CD4-positive, alpha-beta T cell treated with Interleukin-10 for 1 hour (primary cell): ENCODE results near the gene PPP4R3B.

Experiments
- DNase-seq: peaks from one replicate; pipeline ENCODE4 v3.0.0-alpha.2; 2020

The PPP4R3B gene

GRCh38 chr2:55502590-55503141, 114.8 kb downstream of the PPP4R3B start:
- no peak for DNase-seq

GRCh38 chr2:55500025-55500424, 117.4 kb downstream of the PPP4R3B start:
- no peak for DNase-seq

- DNase-seq, result no peak
Measured at GRCh38 chr2:55498582-55498981, 118.8 kb downstream of the PPP4R3B start.
